ENCODE measurements around the gene LRCH4. TPM values are rescaled to one million over a fixed set of nuclear protein-coding genes. Genes with fewer than 3 reads are reported as not detected.
"Not testable (repeated sequence)": the region's sequence is repeated elsewhere in the genome, so short reads cannot be mapped to it uniquely, and the experiment has no call there.

Gene LRCH4
- total RNA-seq, 1 donor from 2014 or later, result 105 TPM

DNA sequence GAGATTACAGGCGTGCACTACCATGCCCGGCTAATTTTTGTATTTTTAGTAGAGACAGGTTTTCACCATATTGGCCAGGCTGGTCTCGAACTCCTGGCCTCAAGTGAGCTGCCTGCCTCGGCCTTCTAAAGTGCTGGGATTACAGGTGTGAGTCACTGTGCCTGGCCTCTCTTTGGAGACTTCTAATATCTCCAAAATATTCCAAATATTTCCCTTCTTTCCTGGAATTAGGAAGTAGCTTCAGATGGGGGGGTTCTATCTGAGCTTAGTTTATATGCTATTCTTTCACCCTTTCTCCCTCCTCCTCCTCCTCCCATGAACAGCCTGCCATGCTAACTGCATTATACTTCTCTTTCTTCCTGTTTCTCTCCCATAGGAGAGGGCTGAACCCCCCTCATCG is 37.5 kb downstream of the LRCH4 start:
- Mint-ChIP-seq H3K4me3 (ENCODE audit: low read depth) (peak overlapping the region; percentile 19), H3K27ac (peak overlapping the region; percentile 99), H3K4me1 (ENCODE audit: low read depth) (peaks cover 69% of the 10 kb centered on the region), H3K36me3 (ENCODE audit: low read depth) (peaks cover 54% of the 10 kb centered on the region)
- not testable (repeated sequence) for H3K9me3 Mint-ChIP-seq; H3K27me3 Mint-ChIP-seq (ENCODE audit: low read depth); DNase-seq (ENCODE audit: low spot score)
- intact Hi-C loops (cut with micrococcal nuclease), result loop anchor here (10.0 kb wide), 1 partner anchor 126 kb away; the partner anchor contains the start of gene GNB2

- intact Hi-C loops (cut with micrococcal nuclease), result loop anchor here (2.0 to 10.0 kb wide), 2 partner anchors 69 to 127 kb away; partner anchors contain the start of genes GNB2 and TSC22D4
- no peak for DNase-seq (ENCODE audit: low spot score)
- H3K4me1 Mint-ChIP-seq (ENCODE audit: low read depth), result peaks cover 73% of the 10 kb centered on the region
- H3K9me3 Mint-ChIP-seq, result no peaks in the 10 kb centered on the region
- no peak overlapping the region for H3K4me3 Mint-ChIP-seq (ENCODE audit: low read depth)
- no peaks in the 10 kb centered on the region for H3K27me3 Mint-ChIP-seq (ENCODE audit: low read depth)
- peak overlapping the region; percentile 99 for H3K27ac Mint-ChIP-seq
- H3K36me3 Mint-ChIP-seq (ENCODE audit: low read depth), result peaks cover 53% of the 10 kb centered on the region
These were observed 38.1 kb downstream of the LRCH4 start for GRCh38 chr7:100547872-100548271.

GRCh38 chr7:100546926-100547800 is 38.8 kb downstream of the LRCH4 start:
- no peak for DNase-seq (ENCODE audit: low spot score)
- Mint-ChIP-seq H3K27ac (peak overlapping the region; percentile 99), H3K9me3 (no peaks in the 10 kb centered on the region), H3K4me1 (ENCODE audit: low read depth) (peaks cover 76% of the 10 kb centered on the region), H3K36me3 (ENCODE audit: low read depth) (peaks cover 52% of the 10 kb centered on the region), H3K4me3 (ENCODE audit: low read depth) (peak overlapping the region; percentile 76), H3K27me3 (ENCODE audit: low read depth) (no peaks in the 10 kb centered on the region)
- intact Hi-C loops (cut with micrococcal nuclease), result loop anchor here (1.0 to 10.0 kb wide), 3 partner anchors 9 to 128 kb away; partner anchors contain the start of genes GNB2 and TSC22D4

- Mint-ChIP-seq H3K9me3 (no peaks in the 10 kb centered on the region), H3K27ac (peak overlapping the region; percentile 99), H3K4me3 (ENCODE audit: low read depth) (peak overlapping the region; percentile 76), H3K4me1 (ENCODE audit: low read depth) (peaks cover 82% of the 10 kb centered on the region), H3K36me3 (ENCODE audit: low read depth) (peaks cover 53% of the 10 kb centered on the region), H3K27me3 (ENCODE audit: low read depth) (no peaks in the 10 kb centered on the region)
- intact Hi-C loops (cut with micrococcal nuclease), result loop anchor here (1.0 to 10.0 kb wide), 3 partner anchors 8 to 128 kb away; partner anchors contain the start of genes GNB2 and TSC22D4
- no peak for DNase-seq (ENCODE audit: low spot score)
These were observed 39.6 kb downstream of the LRCH4 start for GRCh38 chr7:100546129-100546925.

- Mint-ChIP-seq H3K27me3 (ENCODE audit: low read depth) (no peaks in the 10 kb centered on the region), H3K4me3 (ENCODE audit: low read depth) (peak overlapping the region; percentile 76), H3K27ac (peak overlapping the region; percentile 99), H3K36me3 (ENCODE audit: low read depth) (peaks cover 54% of the 10 kb centered on the region), H3K9me3 (no peaks in the 10 kb centered on the region), H3K4me1 (ENCODE audit: low read depth) (peaks cover 85% of the 10 kb centered on the region)
- peak; percentile 36 for DNase-seq (ENCODE audit: low spot score)
- intact Hi-C loops (cut with micrococcal nuclease), result loop anchor here (1.0 to 10.0 kb wide), 6 partner anchors 7 to 129 kb away; partner anchors contain the start of genes GNB2, MOSPD3 and TSC22D4
These were observed 40.4 kb downstream of the LRCH4 start for GRCh38 chr7:100545360-100546128.

DNA sequence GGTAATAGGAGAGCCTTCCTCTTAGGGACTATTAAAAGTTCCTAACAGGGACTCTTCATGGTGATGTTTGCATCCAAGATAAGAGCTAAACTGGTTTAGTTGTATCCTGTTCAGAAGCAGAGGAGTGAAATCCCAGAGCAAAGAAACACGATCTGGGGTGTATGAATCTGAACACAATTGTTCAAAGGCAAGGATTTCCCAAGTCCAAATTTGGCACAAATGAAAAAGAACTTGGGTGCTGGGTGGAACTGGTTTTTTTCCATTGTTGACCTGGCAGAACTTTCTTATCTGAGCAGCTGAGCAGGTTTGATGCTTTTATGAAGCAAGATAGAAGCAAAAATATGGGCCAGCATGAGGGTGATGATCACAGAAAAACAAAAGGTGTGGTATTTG is 41.0 kb downstream of the LRCH4 start:
- intact Hi-C loops (cut with micrococcal nuclease), result loop anchor here (1.0 to 10.0 kb wide), 4 partner anchors 14 to 130 kb away; partner anchors contain the start of genes GNB2 and MOSPD3
- Mint-ChIP-seq H3K4me3 (ENCODE audit: low read depth) (peak overlapping the region; percentile 76), H3K27me3 (ENCODE audit: low read depth) (no peaks in the 10 kb centered on the region), H3K36me3 (ENCODE audit: low read depth) (peaks cover 48% of the 10 kb centered on the region), H3K4me1 (ENCODE audit: low read depth) (peaks cover 83% of the 10 kb centered on the region), H3K9me3 (no peaks in the 10 kb centered on the region), H3K27ac (peak overlapping the region; percentile 99)
- no peak for DNase-seq (ENCODE audit: low spot score)

DNA sequence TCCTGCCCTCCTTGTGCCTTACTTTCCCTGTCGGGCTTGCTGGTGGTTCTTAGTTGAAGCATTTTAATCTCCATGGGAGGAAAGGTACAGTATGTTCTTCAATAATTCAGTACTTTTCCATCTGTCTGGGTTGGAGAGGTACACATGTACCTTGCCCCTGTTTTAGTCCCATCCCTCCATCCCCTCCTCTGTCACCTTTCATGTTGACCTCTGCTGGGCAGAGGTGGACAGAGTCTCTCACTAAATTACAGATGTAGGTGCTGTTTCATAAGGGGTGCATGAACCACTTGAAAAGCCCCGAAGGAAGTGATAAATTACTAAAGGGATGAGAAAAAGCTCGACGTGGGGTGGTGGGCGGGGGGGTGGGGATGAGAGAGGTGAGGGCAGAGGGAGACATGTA is 41.5 kb downstream of the LRCH4 start:
- no peak for DNase-seq (ENCODE audit: low spot score)
- peak overlapping the region; percentile 76 for H3K4me3 Mint-ChIP-seq (ENCODE audit: low read depth)
- H3K36me3 Mint-ChIP-seq (ENCODE audit: low read depth), result peaks cover 44% of the 10 kb centered on the region
- no peaks in the 10 kb centered on the region for H3K27me3 Mint-ChIP-seq (ENCODE audit: low read depth)
- intact Hi-C loops (cut with micrococcal nuclease), result loop anchor here (2.0 to 10.0 kb wide), 2 partner anchors 68 to 130 kb away; partner anchors contain the start of genes GNB2 and MOSPD3
- H3K4me1 Mint-ChIP-seq (ENCODE audit: low read depth), result peaks cover 80% of the 10 kb centered on the region
- H3K27ac Mint-ChIP-seq, result peak overlapping the region; percentile 99
- H3K9me3 Mint-ChIP-seq, result no peaks in the 10 kb centered on the region

GRCh38 chr7:100543586-100543985 is 42.3 kb downstream of the LRCH4 start:
- Mint-ChIP-seq H3K4me1 (ENCODE audit: low read depth) (peaks cover 75% of the 10 kb centered on the region), H3K36me3 (ENCODE audit: low read depth) (peaks cover 42% of the 10 kb centered on the region), H3K27me3 (ENCODE audit: low read depth) (no peaks in the 10 kb centered on the region), H3K27ac (peak overlapping the region; percentile 99), H3K9me3 (no peaks in the 10 kb centered on the region), H3K4me3 (ENCODE audit: low read depth) (peak overlapping the region; percentile 76)
- no peak for DNase-seq (ENCODE audit: low spot score)
- intact Hi-C loops (cut with micrococcal nuclease), result loop anchor here (10.0 kb wide), 1 partner anchor 131 kb away; the partner anchor contains the start of gene GNB2

DNA sequence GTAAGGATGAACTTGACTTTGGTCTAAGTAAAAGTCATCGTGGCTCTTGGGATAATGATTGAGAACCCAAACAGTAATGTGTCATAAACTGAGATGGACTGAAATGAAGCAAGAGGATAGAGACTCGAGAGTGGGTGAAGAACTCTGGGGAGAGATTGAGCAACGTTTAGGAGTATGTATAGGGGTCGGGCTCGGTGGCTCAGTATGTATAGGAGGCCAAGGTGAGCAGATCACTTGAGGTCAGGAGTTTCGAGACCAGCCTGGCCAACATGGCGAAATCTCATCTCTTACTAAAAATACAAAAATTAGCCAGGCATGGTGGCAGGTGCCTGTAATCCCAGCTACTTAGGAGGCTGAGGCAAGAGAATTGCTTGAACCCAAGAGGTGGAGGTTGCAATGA is 44.6 kb downstream of the LRCH4 start:
- not testable (repeated sequence) for H3K27me3 Mint-ChIP-seq (ENCODE audit: low read depth); H3K9me3 Mint-ChIP-seq; DNase-seq (ENCODE audit: low spot score)
- H3K36me3 Mint-ChIP-seq (ENCODE audit: low read depth), result peaks cover 30% of the 10 kb centered on the region
- intact Hi-C loops (cut with micrococcal nuclease), result loop anchor here (10.0 kb wide), 1 partner anchor 133 kb away; the partner anchor contains the start of gene GNB2
- H3K27ac Mint-ChIP-seq, result peak overlapping the region; percentile 69
- H3K4me1 Mint-ChIP-seq (ENCODE audit: low read depth), result peaks cover 59% of the 10 kb centered on the region
- H3K4me3 Mint-ChIP-seq (ENCODE audit: low read depth), result peak overlapping the region; percentile 99

- Mint-ChIP-seq H3K4me3 (ENCODE audit: low read depth) (peak overlapping the region; percentile 99), H3K9me3 (no peaks in the 10 kb centered on the region), H3K27ac (peak overlapping the region; percentile 88), H3K36me3 (ENCODE audit: low read depth) (peaks cover 30% of the 10 kb centered on the region), H3K27me3 (ENCODE audit: low read depth) (no peaks in the 10 kb centered on the region), H3K4me1 (ENCODE audit: low read depth) (peaks cover 49% of the 10 kb centered on the region)
- intact Hi-C loops (cut with micrococcal nuclease), result loop anchor here (10.0 kb wide), 1 partner anchor 135 kb away; the partner anchor contains the start of gene GNB2
- DNase-seq (ENCODE audit: low spot score), result no peak
These were observed 45.7 kb downstream of the LRCH4 start for GRCh38 chr7:100540073-100540723.

DNA sequence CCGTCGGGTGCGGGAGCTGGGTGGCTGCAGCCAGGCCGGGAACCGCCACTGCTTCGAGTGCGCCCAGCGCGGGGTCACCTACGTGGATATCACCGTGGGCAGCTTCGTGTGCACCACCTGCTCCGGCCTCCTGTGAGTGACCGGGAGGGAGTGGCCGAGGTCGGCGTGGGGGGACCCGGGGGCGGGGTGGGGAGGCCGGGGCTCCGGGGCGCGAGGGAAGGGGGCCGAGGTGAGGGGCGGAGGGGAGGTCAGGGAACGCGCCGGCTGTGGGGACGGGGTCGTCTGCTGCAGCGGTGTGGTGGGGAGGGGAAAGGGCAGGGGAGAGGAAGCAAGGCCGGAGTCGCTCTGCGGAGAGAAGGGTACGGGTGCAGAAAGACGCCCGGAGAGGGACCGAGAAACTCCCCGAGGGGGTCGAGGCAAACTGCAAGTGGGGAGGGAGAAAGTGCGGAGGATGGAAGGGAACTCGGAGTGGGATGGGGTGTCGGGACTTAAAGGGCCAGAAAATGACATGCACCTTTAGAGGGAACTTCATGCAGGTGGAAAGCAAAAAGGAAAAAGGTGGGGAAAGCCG is 46.4 kb downstream of the LRCH4 start:
- Mint-ChIP-seq H3K27ac (peak overlapping the region; percentile 93), H3K36me3 (ENCODE audit: low read depth) (peaks cover 28% of the 10 kb centered on the region), H3K27me3 (ENCODE audit: low read depth) (no peaks in the 10 kb centered on the region), H3K4me1 (ENCODE audit: low read depth) (peaks cover 42% of the 10 kb centered on the region), H3K4me3 (ENCODE audit: low read depth) (peak overlapping the region; percentile 99), H3K9me3 (no peaks in the 10 kb centered on the region)
- intact Hi-C loops (cut with micrococcal nuclease), result loop anchor here (1.0 to 10.0 kb wide), 4 partner anchors 47 to 135 kb away; partner anchors contain the start of genes GNB2 and TSC22D4
- no peak for DNase-seq (ENCODE audit: low spot score)
